ENCODE data around the gene HMCN2.

GRCh38 chr9:130333712-130334062 lies 68.1 kb downstream of the HMCN2 start:
- TF ChIP-seq CTCF (conservative IDR thresholded peaks at IDR 0.05) = no peak
- TF ChIP-seq EZH2 (IDR thresholded peaks at IDR 0.05; ENCODE audit: low read depth) = no peak
